CD4-positive, CD25-positive, alpha-beta regulatory T cell (primary cell): ENCODE measurements around the gene TRAPPC1. TPM values are rescaled to one million over a fixed set of nuclear protein-coding genes. Genes with fewer than 3 reads are reported as not detected.

ENCODE experiments used
- ATAC-seq, 2 donors: fragments of 150-1000 bp; cut with Tn5 transposase; one replicate each; pipeline ENCODE4 v1.10.0; 2021; ENCODE audit warnings: low read depth in 2 of 2, moderate number of reproducible peaks in 2 of 2, moderate library complexity in 1 of 2
- DNase-seq, 3 donors: peaks; one replicate each; pipeline versions ENCODE4 v3.0.0 to v3.0.0-alpha.2; 2012 to 2022; ENCODE audit warnings: mixed read lengths in 1 of 3
- H3K27ac ChIP-seq: one replicate; pipeline ENCODE4 v1.7.0; 2013; ENCODE audit warnings: mild to moderate bottlenecking, low read length; ENCODE audit not compliant: insufficient read depth, poor library complexity, severe bottlenecking
- H3K27me3 ChIP-seq: one replicate; pipeline ENCODE4 v1.7.0; 2013; ENCODE audit warnings: low read length; ENCODE audit not compliant: control insufficient read depth, insufficient read depth
- H3K36me3 ChIP-seq: one replicate; pipeline ENCODE4 v1.7.0; 2013; ENCODE audit warnings: mild to moderate bottlenecking, low read length, moderate library complexity; ENCODE audit not compliant: control insufficient read depth, insufficient read depth
- H3K4me1 ChIP-seq: 2 replicates; pipeline ENCODE4 v1.7.0; 2013; ENCODE audit warnings: mild to moderate bottlenecking, low read length; ENCODE audit not compliant: insufficient read depth, control insufficient read depth, poor library complexity, severe bottlenecking
- H3K4me3 ChIP-seq: one replicate; pipeline ENCODE4 v1.7.0; 2013; ENCODE audit warnings: low read depth, mild to moderate bottlenecking, low read length, moderate library complexity
- H3K9me3 ChIP-seq, 2 experiments: 1 replicate in 1 of 2; 2 replicates in 1 of 2; pipeline ENCODE4 v1.7.0; 2013; ENCODE audit warnings: low read length in 2 of 2, mild to moderate bottlenecking in 1 of 2, moderate library complexity in 1 of 2; ENCODE audit not compliant: control insufficient read depth in 2 of 2
- H3K27ac Mint-ChIP-seq, 3 donors: one replicate each; pipeline ENCODE4 v1.8.0; 2020 to 2022; ENCODE audit warnings: mild to moderate bottlenecking in 3 of 3, mixed read lengths in 3 of 3, moderate library complexity in 2 of 3
- H3K27me3 Mint-ChIP-seq: one replicate; pipeline ENCODE4 v1.8.0; 2022; ENCODE audit warnings: mild to moderate bottlenecking, mixed read lengths
- H3K36me3 Mint-ChIP-seq: one replicate; pipeline ENCODE4 v1.8.0; 2020; ENCODE audit warnings: mixed read lengths
- H3K4me1 Mint-ChIP-seq, 4 donors: one replicate each; pipeline ENCODE4 v1.8.0; 2020 to 2022; ENCODE audit warnings: mixed read lengths in 4 of 4, mild to moderate bottlenecking in 1 of 4
- H3K4me3 Mint-ChIP-seq, 4 donors: one replicate each; pipeline ENCODE4 v1.8.0; 2020 to 2022; ENCODE audit warnings: mild to moderate bottlenecking in 4 of 4, mixed read lengths in 4 of 4, moderate library complexity in 3 of 4
- H3K9me3 Mint-ChIP-seq, 7 donors: one replicate each; pipeline ENCODE4 v1.8.0; 2020 to 2022; ENCODE audit warnings: mixed read lengths in 7 of 7, mild to moderate bottlenecking in 3 of 7, moderate library complexity in 2 of 7
- polyA plus RNA-seq, 4 donors: library from polyadenylated mRNA; unstranded; fragments of 300-500 nt; fragmentation: Illumina TruSeq; gene quantifications; one replicate each; pipeline ENCODE4 v1.2.3, GENCODE V29; 2021
- total RNA-seq: library from RNA; stranded (reverse); gene quantifications from one replicate; pipeline ENCODE4 v1.2.3, GENCODE V29; 2022

TRAPPC1 gene
- total and polyA plus RNA-seq, 5 donors from 2014 or later: 114 to 297 (median 235) TPM

GRCh38 chr17:7922269-7922844 is 9.4 kb downstream of the TRAPPC1 start:
- Mint-ChIP-seq H3K4me3 (peak overlapping the region; percentile 82 to 96 (median 88)), H3K36me3 (no peaks in the 10 kb centered on the region), H3K27ac (peak overlapping the region; percentile 94 to 99 (median 97)), H3K9me3 (no peaks in the 10 kb centered on the region), H3K4me1 (peaks cover 3 to 28% (median 12%) of the 10 kb centered on the region in 4 donors), H3K27me3 (no peaks in the 10 kb centered on the region)
- H3K4me1 ChIP-seq: peaks cover 16% of the 10 kb centered on the region
- peak overlapping the region; percentile 78 for H3K27ac ChIP-seq
- H3K4me3 ChIP-seq: peak overlapping the region; percentile 74
- no peaks in the 10 kb centered on the region for H3K9me3 ChIP-seq
- ATAC-seq (peak; percentile 14 to 22), DNase-seq (no peak)
- H3K36me3 ChIP-seq: no peaks in the 10 kb centered on the region
- no peaks in the 10 kb centered on the region for H3K27me3 ChIP-seq

- H3K4me3 Mint-ChIP-seq: peak overlapping the region; percentile 84 to 95 (median 91)
- H3K4me1 ChIP-seq: peaks cover 27% of the 10 kb centered on the region
- H3K27ac ChIP-seq: peak overlapping the region; percentile 80
- no peaks in the 10 kb centered on the region for H3K36me3 Mint-ChIP-seq
- H3K9me3 ChIP-seq: no peaks in the 10 kb centered on the region
- H3K4me1 Mint-ChIP-seq: peaks cover 17 to 47% (median 25%) of the 10 kb centered on the region in 4 donors
- H3K4me3 ChIP-seq: peak overlapping the region; percentile 27
- peaks cover 3% of the 10 kb centered on the region for H3K36me3 ChIP-seq
- H3K27me3 ChIP-seq: no peaks in the 10 kb centered on the region
- no peak for ATAC-seq
- no peaks in the 10 kb centered on the region for H3K27me3 Mint-ChIP-seq
- H3K9me3 Mint-ChIP-seq: no peaks in the 10 kb centered on the region
- DNase-seq: peak in 1 of 3 donors; percentile 50
- peak overlapping the region; percentile 86 to 95 (median 88) for H3K27ac Mint-ChIP-seq
These were observed 14.9 kb downstream of the TRAPPC1 start for GRCh38 chr17:7916808-7917207.

- H3K27ac Mint-ChIP-seq: peak overlapping the region; percentile 86 to 95 (median 88)
- Histone ChIP-seq H3K9me3 (no peaks in the 10 kb centered on the region), H3K27ac (peak overlapping the region; percentile 80), H3K27me3 (no peaks in the 10 kb centered on the region), H3K4me1 (peaks cover 27% of the 10 kb centered on the region), H3K36me3 (peaks cover 8% of the 10 kb centered on the region), H3K4me3 (peak overlapping the region; percentile 27)
- H3K4me1 Mint-ChIP-seq: peaks cover 17 to 45% (median 24%) of the 10 kb centered on the region in 4 donors
- DNase-seq (no peak), ATAC-seq (no peak)
- H3K4me3 Mint-ChIP-seq: peak overlapping the region; percentile 84 to 95 (median 91)
- H3K36me3 Mint-ChIP-seq: no peaks in the 10 kb centered on the region
- H3K9me3 Mint-ChIP-seq: no peaks in the 10 kb centered on the region
- no peaks in the 10 kb centered on the region for H3K27me3 Mint-ChIP-seq
These were observed 15.4 kb downstream of the TRAPPC1 start for GRCh38 chr17:7916385-7916682.

GRCh38 chr17:7915611-7916384 is 15.9 kb downstream of the TRAPPC1 start, which contains the start of gene RNF227:
TSS of gene RNF227 (minus strand) at chr17:7916289. CDS start at chr17:7916195, 94 bp downstream.
- H3K4me1 Mint-ChIP-seq: peaks cover 11 to 49% (median 24%) of the 10 kb centered on the region in 4 donors
- Histone ChIP-seq H3K27me3 (no peaks in the 10 kb centered on the region), H3K9me3 (no peaks in the 10 kb centered on the region), H3K36me3 (peaks cover 13% of the 10 kb centered on the region), H3K27ac (peak within 1 kb of the TSS; percentile 80), H3K4me3 (peak within 1 kb of the TSS; percentile 75), H3K4me1 (peaks cover 27% of the 10 kb centered on the region)
- DNase-seq (peak; percentile 80 to 86 (median 82)), ATAC-seq (peak; percentile 77 to 79)
- H3K36me3 Mint-ChIP-seq: peaks cover 5% of the 10 kb centered on the region
- H3K9me3 Mint-ChIP-seq: no peaks in the 10 kb centered on the region
- no peaks in the 10 kb centered on the region for H3K27me3 Mint-ChIP-seq
- H3K27ac Mint-ChIP-seq: peak within 1 kb of the TSS; percentile 86 to 96 (median 95)
- peak within 1 kb of the TSS; percentile 87 to 95 (median 91) for H3K4me3 Mint-ChIP-seq

- Histone ChIP-seq H3K4me3 (peak overlapping the region; percentile 75), H3K27me3 (no peaks in the 10 kb centered on the region), H3K27ac (peak overlapping the region; percentile 80), H3K9me3 (no peaks in the 10 kb centered on the region), H3K36me3 (peaks cover 19% of the 10 kb centered on the region), H3K4me1 (peaks cover 27% of the 10 kb centered on the region)
- peaks cover 9 to 49% (median 24%) of the 10 kb centered on the region in 4 donors for H3K4me1 Mint-ChIP-seq
- H3K9me3 Mint-ChIP-seq: no peaks in the 10 kb centered on the region
- DNase-seq: no peak
- H3K4me3 Mint-ChIP-seq: peak overlapping the region; percentile 87 to 94 (median 88)
- H3K27me3 Mint-ChIP-seq: no peaks in the 10 kb centered on the region
- ATAC-seq: peak; percentile 20 to 22
- H3K36me3 Mint-ChIP-seq: peaks cover 11% of the 10 kb centered on the region
- peak overlapping the region; percentile 74 to 96 (median 86) for H3K27ac Mint-ChIP-seq
These were observed 16.6 kb downstream of the TRAPPC1 start for GRCh38 chr17:7915179-7915610.

- Histone ChIP-seq H3K36me3 (peaks cover 39% of the 10 kb centered on the region), H3K27me3 (no peaks in the 10 kb centered on the region), H3K27ac (peak overlapping the region; percentile 47), H3K9me3 (no peaks in the 10 kb centered on the region), H3K4me1 (peaks cover 27% of the 10 kb centered on the region), H3K4me3 (no peak overlapping the region)
- Mint-ChIP-seq H3K36me3 (peaks cover 27% of the 10 kb centered on the region), H3K27ac (peak overlapping the region; percentile 7 to 87 (median 80)), H3K9me3 (no peaks in the 10 kb centered on the region), H3K27me3 (no peaks in the 10 kb centered on the region), H3K4me1 (peaks cover 9 to 49% (median 24%) of the 10 kb centered on the region in 4 donors), H3K4me3 (peak overlapping the region in 3 of 4 donors; percentile 52 to 91 (median 80))
- ATAC-seq: peak; percentile 46 to 54
- DNase-seq: peak; percentile 42 to 88 (median 75)
These were observed 18.7 kb downstream of the TRAPPC1 start for GRCh38 chr17:7912927-7913524.

GRCh38 chr17:7911116-7911515 is 20.6 kb downstream of the TRAPPC1 start:
- ATAC-seq (no peak), DNase-seq (no peak)
- H3K27ac ChIP-seq: no peak overlapping the region
- no peaks in the 10 kb centered on the region for H3K27me3 ChIP-seq
- peaks cover 58% of the 10 kb centered on the region for H3K36me3 ChIP-seq
- Mint-ChIP-seq H3K4me1 (peaks cover 9 to 34% (median 15%) of the 10 kb centered on the region in 4 donors), H3K4me3 (no peak overlapping the region), H3K27me3 (no peaks in the 10 kb centered on the region), H3K9me3 (no peaks in the 10 kb centered on the region), H3K36me3 (peaks cover 35% of the 10 kb centered on the region), H3K27ac (peak overlapping the region in 1 of 3 donors; percentile 67)
- no peak overlapping the region for H3K4me3 ChIP-seq
- H3K9me3 ChIP-seq: no peaks in the 10 kb centered on the region
- H3K4me1 ChIP-seq: peaks cover 16% of the 10 kb centered on the region
